GM18519 (cell line): Measurements from ENCODE around the gene GRIK4.

Experiments
- ATAC-seq: cut with Tn5 transposase; IDR thresholded peaks from one replicate; pipeline ENCODE4 v1.9.1; 2021; ENCODE audit warnings: mild to moderate bottlenecking, moderate library complexity; ENCODE audit not compliant: unreplicated experiment, low FRiP score

The GRIK4 gene

DNA sequence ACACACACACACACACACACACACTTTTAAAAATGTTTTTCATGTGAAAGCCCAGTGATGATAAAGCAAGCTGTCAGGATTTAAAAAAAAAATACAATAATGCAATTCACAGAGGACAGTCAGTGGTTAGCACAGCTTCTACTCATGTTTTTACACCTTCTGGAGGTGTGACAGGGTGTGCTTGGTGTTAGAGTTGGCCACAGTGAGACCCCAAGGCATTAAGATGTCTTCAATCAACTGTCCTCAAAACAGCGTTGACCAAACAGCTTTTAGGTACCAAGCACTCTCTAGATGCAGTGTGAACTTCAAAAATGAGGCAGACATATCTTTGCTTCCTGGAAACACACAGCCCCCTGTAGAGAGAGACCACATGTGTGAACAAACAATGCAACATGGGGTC lies 346.0 kb downstream of the GRIK4 start:
- no peak for ATAC-seq

DNA sequence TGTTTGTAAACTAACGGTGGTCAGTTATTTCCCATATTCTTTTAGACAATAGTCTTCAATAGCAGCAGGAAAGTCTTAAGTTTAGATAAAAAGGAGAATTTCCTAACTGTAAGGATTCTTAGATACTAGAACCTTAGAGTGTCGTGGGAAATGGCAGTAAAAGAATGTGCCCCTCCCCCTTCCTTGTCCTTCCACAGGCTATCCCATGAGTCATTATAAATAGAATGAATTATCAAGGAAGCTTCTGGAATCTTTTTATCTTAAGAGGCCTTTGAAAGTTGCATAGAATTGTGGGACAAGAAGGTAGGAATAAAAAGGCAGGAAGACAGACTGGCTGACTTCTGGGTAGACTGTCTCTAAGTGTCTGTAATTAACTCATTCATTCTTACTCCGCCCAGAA lies 347.2 kb downstream of the GRIK4 start:
- ATAC-seq, result no peak

DNA sequence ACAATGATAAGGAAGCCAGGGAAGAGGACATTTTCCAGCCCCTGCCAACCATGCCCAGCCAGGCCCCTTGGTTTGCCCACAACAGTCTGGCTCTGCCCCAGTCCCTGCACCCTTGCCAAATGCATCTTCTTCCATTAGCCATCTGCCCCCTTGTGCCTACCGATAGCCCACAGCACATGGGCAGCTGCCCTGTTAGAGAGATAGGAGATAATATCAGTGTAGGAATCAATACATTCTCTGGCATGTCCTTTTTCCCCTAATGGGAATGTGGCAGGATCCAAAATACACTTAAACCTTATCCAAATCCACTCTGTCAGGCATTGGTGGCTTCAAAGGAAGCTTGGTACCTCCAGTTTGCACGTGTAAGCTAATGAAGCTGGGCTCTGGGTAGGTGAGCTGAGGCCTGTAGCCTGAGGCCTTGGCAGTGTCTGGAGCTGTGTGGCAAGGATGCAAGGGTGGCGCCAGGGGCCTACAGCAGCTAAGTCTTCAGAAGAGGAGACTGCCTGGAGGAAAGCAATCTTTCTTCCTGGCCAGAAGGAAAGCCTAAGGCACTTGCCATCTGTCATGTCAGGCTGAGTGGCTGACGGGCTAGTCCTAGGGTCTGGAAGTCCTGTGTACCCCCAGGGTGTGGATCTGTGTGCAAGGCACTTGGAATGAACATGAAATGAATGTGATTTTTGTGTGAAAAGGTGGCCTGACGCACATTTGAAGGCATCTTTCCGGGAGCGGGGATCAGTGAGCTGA lies 348.2 kb downstream of the GRIK4 start:
- no peak for ATAC-seq

DNA sequence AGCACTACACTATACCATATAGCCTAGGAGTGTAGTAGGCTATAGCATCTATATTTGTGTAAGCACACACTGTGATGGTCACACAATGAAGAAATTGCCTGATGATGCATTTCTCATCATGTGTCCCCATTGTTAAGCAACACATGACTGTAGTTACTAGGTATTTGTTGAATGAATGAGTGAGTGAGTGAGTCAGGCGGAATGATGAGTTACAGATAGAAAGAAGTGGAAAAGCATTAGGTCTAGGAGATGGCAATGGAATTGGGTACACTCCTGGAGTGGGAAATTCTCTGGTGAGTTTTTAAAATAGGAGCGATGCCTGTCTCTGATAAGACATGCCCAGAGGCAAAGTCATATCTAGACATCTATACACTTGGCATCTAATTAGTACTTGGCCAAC lies 351.8 kb downstream of the GRIK4 start:
- no peak for ATAC-seq

DNA sequence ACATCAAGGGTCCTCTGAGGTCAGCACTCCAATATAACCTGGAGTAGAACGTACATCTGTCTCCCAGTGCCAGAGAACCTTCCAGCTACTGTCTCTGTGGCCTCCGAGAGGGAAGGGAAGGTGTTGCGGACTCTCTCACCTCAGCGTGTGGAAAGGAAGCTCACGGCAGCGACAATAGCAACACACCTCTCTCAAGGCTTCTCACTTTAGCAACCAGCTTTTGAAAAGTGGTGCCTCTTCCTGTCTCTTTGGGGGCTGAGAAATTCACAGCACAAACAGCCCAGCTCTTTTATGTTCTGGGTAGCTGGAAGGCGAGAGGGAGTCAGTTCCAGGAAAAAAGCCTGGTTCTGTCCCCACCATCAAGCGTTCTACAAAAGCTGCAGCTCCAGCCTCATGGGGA lies 355.5 kb downstream of the GRIK4 start:
- ATAC-seq, result no peak

DNA sequence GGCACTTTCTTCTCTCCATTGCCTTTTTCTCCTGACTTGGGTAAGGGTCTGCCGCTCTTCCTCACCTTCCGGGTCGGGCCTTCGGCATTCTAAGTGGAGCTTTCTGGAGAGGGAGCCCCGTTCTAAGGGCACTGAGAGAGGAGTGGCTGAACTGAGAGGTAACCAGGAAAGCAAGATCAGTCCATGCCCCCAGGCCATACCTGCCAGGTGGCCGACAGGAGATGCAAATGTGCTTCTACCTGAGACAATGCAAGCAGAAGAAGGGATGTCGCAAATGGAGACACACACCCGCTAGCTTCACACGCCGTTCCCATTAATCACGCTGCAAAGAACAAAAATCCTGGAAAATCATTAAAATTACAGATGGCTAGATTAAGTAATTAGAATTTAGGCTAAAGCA lies 356.0 kb downstream of the GRIK4 start:
- no peak for ATAC-seq

DNA sequence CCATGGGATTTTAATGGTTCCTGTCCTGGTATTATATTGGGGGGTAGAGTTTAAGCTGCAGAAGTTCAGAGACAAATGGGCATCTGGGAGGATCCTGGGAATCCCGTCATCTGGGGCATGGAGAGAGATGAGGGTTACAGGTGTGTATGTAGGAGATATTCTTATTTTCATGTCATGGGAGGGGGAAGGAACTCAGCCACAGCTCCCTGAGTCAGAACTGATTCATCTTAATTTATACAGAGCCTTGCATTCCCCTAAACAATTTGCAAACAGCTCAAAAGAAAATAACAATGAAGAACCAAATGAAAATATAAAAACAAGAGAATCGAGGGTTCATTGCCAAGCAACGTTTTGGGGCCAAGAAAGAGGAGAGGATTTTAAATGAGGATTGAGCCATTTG lies 356.4 kb downstream of the GRIK4 start:
- ATAC-seq, result no peak

DNA sequence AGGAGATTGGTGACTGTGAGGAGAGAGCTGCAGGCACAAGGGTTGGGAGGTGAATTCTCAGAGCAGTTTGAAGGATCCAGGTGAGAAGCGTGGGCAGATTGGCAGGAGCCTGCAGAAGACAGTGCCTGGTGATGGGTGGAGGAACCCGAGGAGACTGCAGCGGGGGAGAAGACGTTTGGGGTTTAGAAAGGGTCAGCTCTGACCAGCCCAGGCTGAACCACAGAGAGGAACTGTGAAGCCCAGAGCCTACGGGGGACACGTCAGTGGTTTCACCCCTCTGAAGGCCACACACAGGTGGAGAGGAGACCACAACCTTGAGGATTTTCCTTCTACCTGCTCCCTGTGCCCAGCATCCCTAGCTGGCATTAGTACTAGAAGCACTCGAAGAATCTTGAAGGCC lies 357.5 kb downstream of the GRIK4 start:
- no peak for ATAC-seq

DNA sequence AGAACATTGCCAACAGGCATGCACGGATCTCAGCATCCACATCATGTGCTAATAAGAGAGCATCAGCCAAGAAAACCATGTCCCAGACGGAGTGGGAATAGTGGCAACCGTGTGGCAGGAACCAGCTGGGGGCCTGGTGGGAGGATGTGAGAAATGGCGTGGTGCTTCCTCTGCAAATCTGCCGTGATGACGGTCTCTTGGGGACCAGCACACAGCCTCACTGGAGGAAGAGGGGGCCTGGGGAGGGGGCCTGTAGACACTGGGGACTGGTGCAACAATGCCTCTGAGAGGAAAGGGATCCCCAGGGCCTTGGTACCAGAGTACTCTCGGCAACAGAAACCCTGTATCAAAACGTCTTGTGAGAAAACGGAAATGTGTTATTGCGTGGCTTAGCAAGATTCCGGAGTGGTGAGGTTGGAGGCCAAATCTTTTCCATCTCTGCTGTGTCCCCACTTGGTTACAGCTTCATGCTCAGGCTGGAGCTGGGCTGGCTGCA lies 358.0 kb downstream of the GRIK4 start:
- ATAC-seq, result no peak

DNA sequence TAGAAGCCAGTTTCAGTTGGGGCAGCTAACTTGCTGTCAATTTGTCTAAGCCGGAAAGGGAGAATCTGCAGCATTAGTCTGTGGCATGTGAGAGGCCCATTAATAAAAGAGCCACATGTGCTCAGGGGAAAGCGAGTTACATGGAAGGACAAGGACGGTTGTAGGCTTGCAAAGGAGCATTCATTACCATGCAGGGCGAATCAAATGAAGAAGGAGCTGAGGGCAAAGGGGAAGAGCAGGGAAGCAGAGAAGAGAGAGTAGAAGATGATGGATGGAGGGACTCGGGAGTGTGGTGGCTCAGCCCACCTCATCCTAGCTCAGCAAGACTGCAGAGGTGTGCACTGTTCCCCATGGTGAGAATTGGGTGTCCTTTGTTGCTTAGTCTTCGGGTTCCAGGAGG lies 359.6 kb downstream of the GRIK4 start:
- ATAC-seq, result no peak

DNA sequence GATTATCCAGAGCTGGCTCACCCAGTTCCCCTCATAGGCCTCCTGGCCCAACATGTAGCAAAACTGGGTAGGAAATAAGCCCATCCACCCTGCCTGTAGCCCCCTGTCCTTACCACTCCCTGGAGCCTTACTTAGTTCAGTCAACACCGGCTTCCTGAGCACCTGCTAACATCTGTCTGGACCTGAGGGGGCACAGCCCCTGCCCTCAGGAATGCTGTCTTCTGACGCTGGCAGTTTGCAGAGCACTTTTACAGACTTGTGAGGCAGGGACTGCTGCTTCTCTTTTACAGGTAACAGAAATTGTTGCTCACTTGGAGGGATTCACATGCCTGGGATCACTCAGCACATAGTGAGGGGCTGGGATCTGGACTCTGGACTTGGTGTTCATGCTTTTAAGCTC lies 360.4 kb downstream of the GRIK4 start:
- ATAC-seq, result no peak

DNA sequence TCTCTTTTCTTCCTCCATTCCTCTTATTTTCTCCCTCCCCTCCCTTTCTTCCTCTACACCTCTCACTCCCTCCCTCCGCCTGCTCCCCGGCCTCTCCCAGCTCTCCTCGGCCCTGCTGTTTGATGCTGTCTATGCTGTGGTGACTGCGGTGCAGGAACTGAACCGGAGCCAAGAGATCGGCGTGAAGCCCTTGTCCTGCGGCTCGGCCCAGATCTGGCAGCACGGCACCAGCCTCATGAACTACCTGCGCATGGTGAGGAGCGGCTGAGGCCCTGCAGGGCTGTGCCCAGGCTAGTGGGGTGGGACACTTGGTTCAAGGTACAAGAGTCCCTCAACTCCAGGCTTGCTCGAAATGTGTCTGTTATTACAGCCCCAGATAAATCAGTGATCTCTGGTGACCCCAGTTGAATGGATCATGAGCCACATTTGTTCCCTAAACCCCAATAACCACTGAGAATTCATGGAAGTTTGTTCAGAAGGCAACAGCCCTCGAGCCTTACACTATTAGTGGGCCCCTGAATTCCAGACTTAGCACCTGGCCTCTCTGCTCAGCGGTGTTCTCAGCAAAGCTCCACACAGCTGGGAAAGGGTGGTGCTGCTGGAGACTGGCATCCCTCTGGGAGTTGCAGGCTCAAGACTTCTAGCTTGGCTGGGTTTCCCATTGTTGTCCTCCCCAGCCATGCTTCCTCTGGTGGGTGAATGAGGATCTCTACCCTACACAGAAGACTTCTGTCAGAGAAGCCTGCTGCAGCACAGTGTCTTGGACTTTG lies 362.6 kb downstream of the GRIK4 start:
- ATAC-seq, result no peak

DNA sequence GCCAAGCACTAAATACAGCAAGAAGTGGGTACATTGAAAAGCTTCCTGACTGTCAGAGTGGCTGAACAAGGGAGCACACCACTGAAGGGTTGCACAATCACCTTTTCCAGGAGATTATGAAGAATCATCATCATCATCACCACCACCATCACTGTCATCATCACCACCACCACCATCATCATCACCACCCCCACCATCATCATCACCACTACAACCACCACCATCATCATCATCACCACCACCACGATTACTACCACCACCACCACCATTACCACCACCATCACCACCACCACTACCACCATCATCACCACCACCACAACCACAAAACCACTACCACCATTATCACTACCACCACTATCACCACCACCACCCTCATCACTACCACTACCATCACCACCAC lies 364.4 kb downstream of the GRIK4 start:
- no peak for ATAC-seq

DNA sequence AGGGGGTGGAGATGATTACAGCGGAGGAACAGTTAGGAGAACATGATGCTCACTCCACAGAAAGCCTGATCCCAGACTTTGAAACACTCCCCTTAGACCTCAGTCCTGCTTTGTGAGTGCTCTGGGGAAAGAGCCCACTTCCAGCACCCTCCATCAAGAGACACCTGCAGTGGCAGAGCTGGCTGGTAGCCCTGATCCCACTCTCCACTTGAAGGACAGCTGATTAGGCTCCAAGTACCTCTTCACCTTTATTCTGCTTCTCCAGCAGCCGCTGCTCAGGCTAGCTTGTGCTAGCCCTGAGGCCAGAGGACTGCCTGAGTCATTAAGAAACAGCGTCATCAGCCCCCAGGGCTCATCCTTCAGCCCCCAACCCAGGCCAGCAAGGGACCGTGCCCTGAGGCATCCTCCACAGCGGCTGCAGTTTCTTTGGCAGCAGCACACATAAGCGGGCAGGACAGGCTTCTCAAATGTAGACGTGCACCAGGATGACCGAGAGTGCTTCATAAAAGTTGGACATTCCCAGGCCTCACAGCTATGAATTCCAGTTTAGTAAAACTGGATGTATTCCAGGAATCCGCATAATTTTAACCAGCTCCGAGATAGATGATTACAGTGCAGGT lies 366.3 kb downstream of the GRIK4 start:
- ATAC-seq, result no peak

DNA sequence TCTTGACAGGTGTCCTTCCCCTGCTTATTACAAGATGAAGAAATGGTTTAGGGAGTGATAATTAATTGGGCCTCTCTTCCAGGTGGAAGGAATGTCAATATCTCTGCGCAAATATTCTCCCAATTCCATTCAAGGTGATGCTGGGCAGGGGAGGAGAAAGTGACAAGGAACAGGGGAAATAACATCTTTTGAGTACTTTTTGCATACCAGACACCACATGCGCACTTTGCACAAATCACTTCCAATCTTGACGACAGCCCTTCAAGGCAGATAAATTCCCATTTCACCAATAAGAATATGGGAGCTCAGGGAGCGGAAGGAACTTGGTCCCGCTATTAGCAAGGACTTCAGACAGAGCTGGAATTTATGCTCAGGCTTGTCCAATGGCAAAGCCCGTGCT lies 367.2 kb downstream of the GRIK4 start:
- no peak for ATAC-seq

DNA sequence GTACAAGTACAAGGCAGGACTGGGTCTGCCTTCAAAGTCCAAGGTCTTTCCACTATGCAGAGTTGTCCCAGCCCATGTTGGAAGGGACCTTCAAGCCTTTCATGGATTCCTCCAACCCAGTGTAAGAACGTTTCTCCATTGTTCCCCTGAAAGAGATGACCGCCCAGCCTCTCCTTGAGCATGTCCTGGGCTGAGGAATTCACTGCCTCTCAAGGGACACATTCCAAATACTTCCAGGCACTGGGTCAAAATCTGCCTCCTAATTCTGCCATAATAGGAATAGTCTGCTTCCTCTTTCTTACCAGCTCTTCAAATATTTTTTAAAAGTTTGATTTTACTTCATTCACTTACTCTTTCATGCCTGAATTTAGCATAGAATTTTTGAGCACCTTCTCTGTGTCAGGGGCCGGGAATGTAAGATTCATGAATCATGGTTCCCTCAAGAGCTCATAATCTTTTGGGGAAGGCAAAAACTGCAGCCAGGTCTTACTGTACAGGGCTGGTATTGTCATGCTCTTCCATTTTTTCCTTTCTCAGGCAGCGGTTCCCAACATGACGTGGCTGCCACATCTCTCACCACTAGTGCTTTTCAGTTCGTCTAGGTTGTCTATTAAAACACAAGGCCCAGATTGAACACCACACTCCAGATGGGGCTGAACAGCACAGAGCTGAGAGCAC lies 369.1 kb downstream of the GRIK4 start:
- ATAC-seq, result no peak

DNA sequence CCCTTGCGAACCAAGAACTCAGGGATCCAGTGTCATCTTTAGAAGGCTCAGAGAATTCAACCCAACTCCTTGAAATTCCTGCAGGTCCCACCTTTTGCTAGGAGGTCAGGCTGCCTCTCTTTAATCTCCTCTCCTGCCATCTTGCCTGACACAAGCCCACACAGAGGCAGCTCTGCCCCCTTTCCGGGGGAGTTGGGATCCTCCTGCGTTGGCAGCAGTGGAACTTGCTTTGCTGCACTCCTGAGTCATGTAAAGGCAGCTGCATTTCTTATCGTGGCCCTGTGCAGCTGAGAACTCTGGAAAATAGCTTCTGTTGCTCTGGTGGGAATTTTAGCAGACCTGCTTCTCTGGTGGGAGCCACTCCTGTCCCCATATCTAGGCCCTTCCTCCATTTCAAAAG lies 370.0 kb downstream of the GRIK4 start:
- no peak for ATAC-seq

DNA sequence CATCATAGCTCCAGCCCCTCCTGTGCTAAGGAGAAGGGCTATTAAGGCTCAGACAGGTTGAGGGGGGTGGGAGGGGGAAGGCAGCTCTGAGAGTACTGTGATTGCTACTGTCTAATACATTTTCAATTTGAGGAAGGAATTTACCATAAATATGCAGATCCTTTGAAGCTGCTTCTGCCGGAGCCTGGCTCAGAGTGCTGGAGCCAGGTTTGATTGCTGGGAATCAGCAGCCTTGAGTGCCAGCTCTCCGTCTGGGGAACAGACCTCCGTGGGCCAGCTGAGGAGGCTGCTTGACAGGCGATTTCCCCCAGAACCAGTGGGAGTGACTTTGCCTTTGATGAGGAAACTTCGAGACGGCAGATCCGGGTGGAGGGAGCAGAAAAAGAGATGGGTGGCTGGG lies 370.6 kb downstream of the GRIK4 start:
- ATAC-seq, result no peak

DNA sequence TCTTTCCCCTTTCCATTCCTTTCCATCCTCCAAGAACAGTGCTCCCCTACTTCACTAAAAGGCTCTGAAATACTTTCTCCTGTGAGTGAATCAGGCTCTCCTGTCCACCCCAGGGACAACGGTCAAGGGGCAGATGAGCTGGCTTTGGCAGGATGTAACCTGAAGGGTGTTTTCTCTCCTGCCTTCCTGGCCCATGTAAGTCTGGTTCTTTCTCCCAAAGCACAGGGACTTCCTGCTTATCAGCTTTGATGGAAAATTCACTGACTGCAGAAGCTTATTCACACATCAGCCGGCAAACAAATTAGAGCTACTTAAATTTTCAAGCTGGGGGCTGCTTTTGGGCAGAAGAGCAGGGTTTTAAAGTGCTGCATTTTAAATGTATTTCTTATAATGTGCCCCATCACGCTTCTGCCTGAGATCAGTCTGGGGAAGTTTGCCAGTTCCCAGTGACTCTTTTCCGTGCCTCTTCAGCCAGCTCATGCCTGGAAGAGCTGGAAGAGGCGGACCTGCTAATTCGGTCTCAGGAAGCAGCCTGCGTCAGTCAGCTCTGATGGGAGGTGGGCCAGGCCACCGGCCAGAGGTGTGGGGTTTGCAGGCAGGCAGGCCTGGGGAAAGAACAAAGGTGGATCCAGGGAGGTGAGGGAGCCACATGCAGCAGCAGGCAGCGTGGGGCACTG lies 372.0 kb downstream of the GRIK4 start:
- ATAC-seq, result no peak
